GM12892 (cell line): ENCODE results near the gene GNAI3.

Experiments used
- POLR2A ChIP-seq: IDR thresholded peaks from 2 replicates; pipeline ENCODE4 v1.6.1; 2011; ENCODE audit warnings: low read depth, low read length, control low read depth
- POLR2AphosphoS5 ChIP-seq: IDR thresholded peaks from 2 replicates; pipeline ENCODE4 v1.6.1; 2011; ENCODE audit warnings: low read depth, low read length, control low read depth

DNA sequence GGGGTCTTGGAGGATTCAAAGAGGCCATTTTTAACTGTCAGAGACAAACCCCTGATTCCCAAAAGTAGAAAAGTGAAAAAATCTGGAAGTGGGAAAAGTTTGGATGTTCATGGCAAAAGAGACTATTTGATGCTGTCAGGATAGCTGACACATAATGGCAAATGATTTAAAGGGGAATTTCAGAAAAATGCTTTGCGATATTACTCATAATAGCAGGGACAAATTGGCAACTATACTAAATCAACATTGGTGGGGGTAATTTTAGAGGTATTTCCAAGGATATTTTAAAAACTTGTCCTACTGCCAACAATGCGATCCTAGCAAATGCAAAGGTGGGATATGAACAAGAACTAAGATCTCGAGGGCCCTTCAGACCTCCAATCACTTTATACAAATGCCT, 102.2 kb downstream of the GNAI3 start:
- TF ChIP-seq POLR2AphosphoS5 (no peak), POLR2A (no peak)
